Thoracic aorta (tissue), 2 donors: Measurements from ENCODE around the gene AXIN1. TPM values are rescaled to one million over a fixed set of nuclear protein-coding genes. Genes with fewer than 3 reads are reported as not detected.

Experiments used
- ATAC-seq: fragments of 150-250 bp; one replicate; pipeline ENCODE4 v1.8.0; 2017; ENCODE audit warnings: low read depth; ENCODE audit not compliant: insufficient number of reproducible peaks, low FRiP score
- DNase-seq: peaks from one replicate; pipeline ENCODE4 v3.0.0-alpha.2; 2020; ENCODE audit warnings: low spot score
- H3K27ac ChIP-seq, 2 donors: fragments of 200-600 bp; sonication (generic); 1 replicate in 1 of 2; 2 replicates in 1 of 2; pipeline ENCODE4 v1.5.1; 2016; ENCODE audit warnings: mild to moderate bottlenecking in 2 of 2, moderate library complexity in 2 of 2
- H3K27me3 ChIP-seq: fragments of 200-600 bp; sonication (generic); replicated peaks from 2 replicates; pipeline ENCODE4 v1.6.0; 2016; ENCODE audit warnings: mild to moderate bottlenecking; ENCODE audit not compliant: insufficient read depth
- H3K36me3 ChIP-seq: fragments of 200-600 bp; sonication (generic); one replicate; pipeline ENCODE4 v1.5.1; 2016
- H3K4me1 ChIP-seq, 2 donors: fragments of 200-600 bp; sonication (generic); 1 replicate in 1 of 2; 2 replicates in 1 of 2; pipeline versions ENCODE4 v1.5.1 to v1.6.0; 2016; ENCODE audit warnings: low read depth in 2 of 2, mild to moderate bottlenecking in 1 of 2; ENCODE audit not compliant: control insufficient read depth in 1 of 2
- H3K4me3 ChIP-seq: fragments of 200-600 bp; sonication (generic); 2 replicates; pipeline ENCODE4 v1.5.1; 2016; ENCODE audit warnings: mild to moderate bottlenecking
- H3K9me3 ChIP-seq: fragments of 200-600 bp; sonication (generic); 2 replicates; pipeline ENCODE4 v1.5.1; 2016
- total RNA-seq, 2 donors: library from RNA; depleted of rRNA; stranded (reverse); fragments of >200 nt; gene quantifications; one replicate each; pipeline versions ENCODE4 v1.1.0 to v1.2.3, GENCODE V29; 2016
- TF ChIP-seq, protein P1 (sequence below): fragments of 200-600 bp; sonication (generic); IDR thresholded peaks from one replicate; pipeline ENCODE4 v1.5.1; 2019; ENCODE audit warnings: antibody characterized with exemption

The AXIN1 gene
- total RNA-seq, 2 donors from 2014 or later, result 20.0 to 27.2 TPM

DNA sequence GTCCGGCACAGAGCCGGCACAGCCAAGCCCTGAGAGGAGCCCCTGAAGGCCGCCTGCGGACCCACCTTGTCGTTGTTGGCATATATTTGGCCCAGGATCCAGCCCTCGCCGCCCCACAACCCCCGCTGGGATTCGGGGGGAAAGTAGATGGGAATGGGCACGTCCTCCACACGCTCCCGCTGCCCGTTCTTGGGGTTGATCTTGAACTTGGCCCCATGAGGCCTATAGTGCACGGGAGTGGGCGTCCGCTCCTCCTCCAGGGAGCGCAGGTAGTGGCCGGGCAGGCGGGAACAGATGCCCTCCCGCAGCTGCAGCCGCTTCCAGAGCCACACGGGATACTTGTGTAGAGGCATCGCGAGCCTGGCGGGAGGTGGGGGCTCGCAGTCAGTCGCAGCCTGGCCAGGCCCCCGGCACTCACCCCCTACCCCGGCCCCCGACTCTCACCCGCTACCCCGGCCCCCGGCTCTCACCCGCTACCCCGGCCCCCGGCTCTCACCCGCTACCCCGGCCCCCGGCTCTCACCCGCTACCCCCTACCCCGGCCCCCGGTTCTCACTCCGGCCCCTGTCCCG lies 17.4 kb upstream of the AXIN1 start:
- peaks cover 10 to 18% of the 10 kb centered on the region in 2 donors for H3K4me1 ChIP-seq
- peaks cover 43% of the 10 kb centered on the region for H3K36me3 ChIP-seq
- peak; percentile 9 for ATAC-seq
- peak overlapping the region; percentile 70 for H3K4me3 ChIP-seq
- no peak overlapping the region for H3K27ac ChIP-seq
- H3K27me3 ChIP-seq, result no peaks in the 10 kb centered on the region
- no peak for DNase-seq
- TF ChIP-seq, protein P1, sequence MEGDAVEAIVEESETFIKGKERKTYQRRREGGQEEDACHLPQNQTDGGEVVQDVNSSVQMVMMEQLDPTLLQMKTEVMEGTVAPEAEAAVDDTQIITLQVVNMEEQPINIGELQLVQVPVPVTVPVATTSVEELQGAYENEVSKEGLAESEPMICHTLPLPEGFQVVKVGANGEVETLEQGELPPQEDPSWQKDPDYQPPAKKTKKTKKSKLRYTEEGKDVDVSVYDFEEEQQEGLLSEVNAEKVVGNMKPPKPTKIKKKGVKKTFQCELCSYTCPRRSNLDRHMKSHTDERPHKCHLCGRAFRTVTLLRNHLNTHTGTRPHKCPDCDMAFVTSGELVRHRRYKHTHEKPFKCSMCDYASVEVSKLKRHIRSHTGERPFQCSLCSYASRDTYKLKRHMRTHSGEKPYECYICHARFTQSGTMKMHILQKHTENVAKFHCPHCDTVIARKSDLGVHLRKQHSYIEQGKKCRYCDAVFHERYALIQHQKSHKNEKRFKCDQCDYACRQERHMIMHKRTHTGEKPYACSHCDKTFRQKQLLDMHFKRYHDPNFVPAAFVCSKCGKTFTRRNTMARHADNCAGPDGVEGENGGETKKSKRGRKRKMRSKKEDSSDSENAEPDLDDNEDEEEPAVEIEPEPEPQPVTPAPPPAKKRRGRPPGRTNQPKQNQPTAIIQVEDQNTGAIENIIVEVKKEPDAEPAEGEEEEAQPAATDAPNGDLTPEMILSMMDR, result no peak
- H3K9me3 ChIP-seq, result no peaks in the 10 kb centered on the region

DNA sequence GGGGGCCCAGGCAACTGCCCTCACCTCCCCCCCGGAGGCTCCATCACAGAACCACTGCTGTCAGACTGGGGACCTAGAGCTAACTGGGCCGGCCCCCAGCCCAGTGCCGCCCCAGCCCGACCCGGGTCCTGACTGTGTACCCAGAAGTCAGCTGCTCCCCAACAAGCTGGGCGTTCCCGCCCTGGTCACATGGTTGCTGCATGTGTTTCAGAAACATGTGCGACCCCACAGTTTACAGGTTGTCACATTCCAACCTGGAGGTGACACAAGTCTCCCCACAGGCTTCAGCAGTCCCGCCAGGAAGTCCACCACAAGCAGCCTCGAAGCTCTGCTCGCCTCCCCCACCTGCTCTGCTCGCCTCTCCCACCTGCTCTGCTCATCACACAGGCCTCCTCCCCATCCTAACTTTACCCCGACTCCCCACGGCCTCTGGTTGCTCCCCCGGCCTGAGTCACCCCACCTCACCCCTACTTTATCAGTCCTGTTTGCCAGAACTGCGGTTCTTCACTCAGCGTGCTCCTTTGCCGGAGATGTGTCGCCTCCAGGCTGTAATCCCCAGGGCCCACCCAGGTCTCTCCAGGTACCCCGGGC lies 16.8 kb upstream of the AXIN1 start:
- no peak for DNase-seq
- TF ChIP-seq, protein P1, result no peak
- peak overlapping the region; percentile 70 for H3K4me3 ChIP-seq
- ATAC-seq, result no peak
- H3K36me3 ChIP-seq, result peaks cover 38% of the 10 kb centered on the region
- H3K9me3 ChIP-seq, result no peaks in the 10 kb centered on the region
- no peaks in the 10 kb centered on the region for H3K27me3 ChIP-seq
- peaks cover 10 to 18% of the 10 kb centered on the region in 2 donors for H3K4me1 ChIP-seq
- H3K27ac ChIP-seq, result no peak overlapping the region

DNA sequence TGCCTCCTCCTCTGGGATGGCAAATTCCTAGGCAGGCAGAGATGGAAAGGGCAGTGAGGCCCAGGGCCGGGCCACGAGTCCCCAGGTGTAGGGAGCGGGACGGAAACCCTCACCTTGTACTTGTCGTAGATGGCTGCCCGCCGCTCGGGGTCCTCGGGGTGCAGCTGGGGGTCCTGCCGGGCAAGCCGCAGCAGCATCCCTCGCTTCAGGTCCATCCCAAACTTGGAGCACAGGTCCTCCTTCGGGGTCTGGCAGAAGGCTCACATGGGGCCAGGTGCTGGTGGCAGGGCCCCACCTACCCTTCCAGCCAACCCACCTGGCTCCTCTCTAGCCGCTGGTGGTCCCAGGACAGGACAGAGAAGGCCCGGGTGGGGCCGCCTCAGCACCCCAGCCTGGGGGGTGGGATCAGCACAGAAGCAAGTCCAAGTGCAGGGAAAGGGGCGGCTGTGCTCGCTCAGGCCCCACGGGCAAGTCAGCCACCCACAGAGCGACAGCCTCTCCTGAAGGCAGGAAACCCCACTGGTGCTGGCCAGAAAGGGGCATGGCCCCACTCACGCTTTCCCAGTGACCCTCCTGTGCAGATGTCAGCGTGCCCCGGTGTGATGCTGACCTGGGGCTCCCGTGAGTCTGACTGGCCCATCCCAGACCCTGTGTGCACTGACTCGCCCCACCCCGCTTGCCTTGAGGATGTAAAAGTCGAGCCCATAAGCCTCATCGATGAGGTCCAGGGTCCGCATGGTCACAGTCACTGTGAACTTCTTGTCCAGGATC lies 16.1 kb upstream of the AXIN1 start:
- Histone ChIP-seq H3K27me3 (no peaks in the 10 kb centered on the region), H3K4me1 (peaks cover 10 to 18% of the 10 kb centered on the region in 2 donors), H3K36me3 (peaks cover 38% of the 10 kb centered on the region), H3K4me3 (no peak overlapping the region), H3K27ac (no peak overlapping the region), H3K9me3 (no peaks in the 10 kb centered on the region)
- no peak for DNase-seq
- ATAC-seq, result no peak
- TF ChIP-seq, protein P1, result no peak

DNA sequence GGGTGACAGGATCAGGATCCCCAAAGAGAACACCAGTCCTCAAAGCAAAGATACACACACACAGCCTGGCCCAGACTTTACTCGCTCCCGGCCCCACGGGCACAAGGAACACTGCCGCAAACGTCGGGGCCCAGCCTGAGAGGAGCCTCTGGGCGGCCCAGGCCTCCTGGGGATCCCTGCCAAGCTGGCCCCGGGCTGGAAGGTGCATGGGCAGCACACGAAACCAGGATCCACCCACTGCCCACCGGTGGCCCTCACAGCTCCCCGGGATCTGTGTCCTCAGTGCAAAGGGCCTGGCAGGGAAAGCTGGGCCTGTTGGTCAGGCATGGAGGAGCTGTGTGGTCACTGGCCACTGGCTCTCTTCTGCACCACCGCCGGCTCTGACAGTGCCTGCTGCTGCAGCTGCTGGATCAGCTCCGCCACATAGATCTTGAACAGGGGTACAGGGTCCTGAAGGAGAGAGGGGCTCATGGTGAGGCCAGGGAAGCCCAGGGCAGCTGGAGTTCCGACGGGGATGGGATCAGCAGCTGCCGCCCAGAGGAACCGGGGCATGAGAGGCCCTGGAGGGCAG lies 14.9 kb upstream of the AXIN1 start:
- TF ChIP-seq, protein P1, result no peak
- Histone ChIP-seq H3K27me3 (no peaks in the 10 kb centered on the region), H3K4me3 (no peak overlapping the region), H3K4me1 (peaks cover 10 to 18% of the 10 kb centered on the region in 2 donors), H3K36me3 (peaks cover 32% of the 10 kb centered on the region), H3K9me3 (no peaks in the 10 kb centered on the region), H3K27ac (no peak overlapping the region)
- ATAC-seq (no peak), DNase-seq (no peak)

DNA sequence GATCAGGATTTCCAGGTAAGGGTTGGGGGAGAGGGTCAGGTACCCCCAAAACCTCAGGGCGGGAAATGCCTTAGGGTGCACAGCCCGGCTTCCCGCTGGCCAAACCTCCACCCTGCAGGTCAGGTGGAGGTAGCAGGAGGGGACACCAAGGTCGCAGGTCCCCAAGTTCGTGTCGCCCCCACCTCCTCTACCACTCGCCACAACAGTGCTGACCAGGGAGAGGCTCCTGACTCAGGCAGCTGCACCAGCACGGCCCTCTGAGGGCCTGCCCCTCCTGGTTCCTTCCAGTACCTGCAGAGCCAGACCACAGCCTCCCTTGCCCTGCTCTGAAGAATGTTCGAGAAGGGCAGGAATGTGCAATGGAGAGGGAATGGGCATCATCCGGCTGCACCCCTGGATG lies 14.0 kb upstream of the AXIN1 start:
- Histone ChIP-seq H3K4me3 (no peak overlapping the region), H3K27ac (no peak overlapping the region), H3K27me3 (no peaks in the 10 kb centered on the region), H3K4me1 (peaks cover 10 to 18% of the 10 kb centered on the region in 2 donors), H3K9me3 (no peaks in the 10 kb centered on the region), H3K36me3 (peaks cover 25% of the 10 kb centered on the region)
- no peak for DNase-seq
- TF ChIP-seq, protein P1, result no peak
- ATAC-seq, result no peak
